Measurements from ENCODE around the gene GALNT17.

The GALNT17 gene

GRCh38 chr7:71363627-71364026 is 231.7 kb downstream of the GALNT17 start:
- H3K36me3 ChIP-seq (ENCODE audit: control insufficient read depth, insufficient read depth, low read length) = no peaks in the 10 kb centered on the region
- H3K9ac ChIP-seq (ENCODE audit: low read length) = no peak overlapping the region
- no peak overlapping the region for H3K4me3 ChIP-seq (ENCODE audit: low read length)
- no peaks in the 10 kb centered on the region for H3K4me1 ChIP-seq (ENCODE audit: control insufficient read depth, insufficient read depth, low read length)
- H3K27ac ChIP-seq (ENCODE audit: low read depth, low read length) = no peak overlapping the region
- no peaks in the 10 kb centered on the region for H3K27me3 ChIP-seq (ENCODE audit: control insufficient read depth, insufficient read depth, low read length)

- no peaks in the 10 kb centered on the region for H3K4me1 ChIP-seq (ENCODE audit: control insufficient read depth, insufficient read depth, low read length)
- H3K27ac ChIP-seq (ENCODE audit: low read depth, low read length) = no peak overlapping the region
- H3K4me3 ChIP-seq (ENCODE audit: low read length) = no peak overlapping the region
- no peak overlapping the region for H3K9ac ChIP-seq (ENCODE audit: low read length)
- no peaks in the 10 kb centered on the region for H3K36me3 ChIP-seq (ENCODE audit: control insufficient read depth, insufficient read depth, low read length)
- no peaks in the 10 kb centered on the region for H3K27me3 ChIP-seq (ENCODE audit: control insufficient read depth, insufficient read depth, low read length)
Measured at GRCh38 chr7:71364551-71364950, 232.6 kb downstream of the GALNT17 start.

- no peaks in the 10 kb centered on the region for H3K36me3 ChIP-seq (ENCODE audit: control insufficient read depth, insufficient read depth, low read length)
Measured at GRCh38 chr7:71372991-71373390, 241.0 kb downstream of the GALNT17 start.

DNA sequence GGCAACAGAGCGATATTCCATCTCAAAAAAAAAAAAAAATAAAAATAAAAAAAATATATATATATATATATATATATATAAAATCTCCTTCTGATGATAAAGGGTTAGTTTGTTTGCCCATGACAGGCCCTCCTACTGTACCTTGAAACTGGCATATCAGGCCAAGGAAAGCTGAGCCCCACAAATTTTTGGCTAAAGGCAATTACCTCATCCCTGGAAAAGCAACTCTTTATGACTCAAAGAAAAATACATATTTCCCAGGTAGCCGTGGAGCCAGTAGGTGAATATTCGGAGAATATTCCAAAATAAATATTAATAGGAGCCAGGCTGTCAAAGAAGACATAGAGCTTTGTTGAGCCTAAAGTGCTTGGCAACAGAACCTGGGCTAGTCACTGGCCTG is 245.1 kb downstream of the GALNT17 start:
- H3K27ac ChIP-seq (ENCODE audit: low read depth, low read length) = no peak overlapping the region
- no peaks in the 10 kb centered on the region for H3K36me3 ChIP-seq (ENCODE audit: control insufficient read depth, insufficient read depth, low read length)
- no peaks in the 10 kb centered on the region for H3K4me1 ChIP-seq (ENCODE audit: control insufficient read depth, insufficient read depth, low read length)
- H3K4me3 ChIP-seq (ENCODE audit: low read length) = no peak overlapping the region
- no peaks in the 10 kb centered on the region for H3K27me3 ChIP-seq (ENCODE audit: control insufficient read depth, insufficient read depth, low read length)
- H3K9ac ChIP-seq (ENCODE audit: low read length) = no peak overlapping the region

More at GRCh38 chr7:71372991-71373390, 241.0 kb downstream of the GALNT17 start:
- Histone ChIP-seq H3K27ac (ENCODE audit: low read depth, low read length) (no peak overlapping the region), H3K4me1 (ENCODE audit: control insufficient read depth, insufficient read depth, low read length) (no peaks in the 10 kb centered on the region), H3K4me3 (ENCODE audit: low read length) (no peak overlapping the region), H3K9ac (ENCODE audit: low read length) (no peak overlapping the region), H3K27me3 (ENCODE audit: control insufficient read depth, insufficient read depth, low read length) (no peaks in the 10 kb centered on the region)

- Histone ChIP-seq H3K4me1 (ENCODE audit: control insufficient read depth, insufficient read depth, low read length) (no peaks in the 10 kb centered on the region), H3K27ac (ENCODE audit: low read depth, low read length) (no peak overlapping the region), H3K36me3 (ENCODE audit: control insufficient read depth, insufficient read depth, low read length) (no peaks in the 10 kb centered on the region), H3K4me3 (ENCODE audit: low read length) (no peak overlapping the region), H3K9ac (ENCODE audit: low read length) (no peak overlapping the region), H3K27me3 (ENCODE audit: control insufficient read depth, insufficient read depth, low read length) (no peaks in the 10 kb centered on the region)
Measured at GRCh38 chr7:71377469-71377868, 245.5 kb downstream of the GALNT17 start.

- Histone ChIP-seq H3K36me3 (ENCODE audit: control insufficient read depth, insufficient read depth, low read length) (no peaks in the 10 kb centered on the region), H3K4me3 (ENCODE audit: low read length) (no peak overlapping the region), H3K9ac (ENCODE audit: low read length) (no peak overlapping the region), H3K27me3 (ENCODE audit: control insufficient read depth, insufficient read depth, low read length) (no peaks in the 10 kb centered on the region), H3K4me1 (ENCODE audit: control insufficient read depth, insufficient read depth, low read length) (no peaks in the 10 kb centered on the region), H3K27ac (ENCODE audit: low read depth, low read length) (no peak overlapping the region)
Measured at GRCh38 chr7:71384094-71384493, 252.2 kb downstream of the GALNT17 start.

- Histone ChIP-seq H3K4me3 (ENCODE audit: low read length) (no peak overlapping the region), H3K36me3 (ENCODE audit: control insufficient read depth, insufficient read depth, low read length) (no peaks in the 10 kb centered on the region), H3K27me3 (ENCODE audit: control insufficient read depth, insufficient read depth, low read length) (no peaks in the 10 kb centered on the region), H3K9ac (ENCODE audit: low read length) (no peak overlapping the region), H3K27ac (ENCODE audit: low read depth, low read length) (no peak overlapping the region), H3K4me1 (ENCODE audit: control insufficient read depth, insufficient read depth, low read length) (no peaks in the 10 kb centered on the region)
Measured at GRCh38 chr7:71385330-71385729, 253.4 kb downstream of the GALNT17 start.

DNA sequence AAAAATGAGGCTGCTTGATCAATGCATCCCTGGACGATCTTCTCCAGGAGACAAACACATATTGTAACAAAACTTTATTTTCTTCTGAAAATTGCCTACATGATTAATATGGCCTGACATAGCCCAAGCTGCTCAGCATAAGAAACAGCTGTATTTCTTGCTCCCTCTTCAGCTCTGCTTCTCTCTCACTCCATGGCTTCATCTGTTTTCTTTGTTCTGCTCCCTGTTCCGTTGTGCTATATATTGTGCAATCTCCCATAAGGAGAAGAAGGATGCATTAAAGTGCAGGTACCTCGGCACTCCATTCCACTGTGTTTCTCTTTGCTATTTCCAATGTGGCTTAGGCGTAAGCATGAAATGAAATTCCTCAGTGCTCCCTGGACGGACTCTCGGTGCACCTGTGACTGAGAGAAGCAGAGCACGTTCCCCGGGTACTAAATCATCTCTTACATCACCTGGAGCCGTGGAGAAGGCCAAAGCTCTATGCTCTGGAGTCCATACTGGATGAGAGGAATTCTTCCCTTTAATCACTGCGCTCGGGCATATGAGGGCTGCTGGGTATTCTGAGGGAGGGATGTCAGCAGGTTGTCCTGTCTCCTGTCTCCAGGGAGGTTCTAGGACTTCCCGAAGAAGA is 254.3 kb downstream of the GALNT17 start:
- H3K27me3 ChIP-seq (ENCODE audit: control insufficient read depth, insufficient read depth, low read length) = no peaks in the 10 kb centered on the region
- no peak overlapping the region for H3K4me3 ChIP-seq (ENCODE audit: low read length)
- no peaks in the 10 kb centered on the region for H3K4me1 ChIP-seq (ENCODE audit: control insufficient read depth, insufficient read depth, low read length)
- H3K27ac ChIP-seq (ENCODE audit: low read depth, low read length) = no peak overlapping the region
- no peak overlapping the region for H3K9ac ChIP-seq (ENCODE audit: low read length)
- H3K36me3 ChIP-seq (ENCODE audit: control insufficient read depth, insufficient read depth, low read length) = no peaks in the 10 kb centered on the region

DNA sequence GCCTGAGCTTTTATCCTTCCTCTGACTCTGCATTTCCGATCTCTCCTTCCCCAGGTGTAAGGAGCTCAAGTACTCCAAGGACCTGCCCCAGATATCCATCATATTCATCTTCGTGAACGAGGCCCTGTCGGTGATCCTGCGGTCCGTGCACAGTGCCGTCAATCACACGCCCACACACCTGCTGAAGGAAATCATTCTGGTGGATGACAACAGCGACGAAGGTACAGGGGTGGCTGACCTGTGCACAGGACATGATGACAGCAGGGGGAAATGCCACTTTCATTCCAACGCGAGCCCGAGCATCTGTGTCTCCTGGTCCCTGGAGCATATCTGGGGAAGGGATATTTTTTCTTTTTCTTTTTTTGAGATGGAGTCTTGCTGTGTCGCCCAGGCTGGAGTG is 256.2 kb downstream of the GALNT17 start:
- no peak overlapping the region for H3K4me3 ChIP-seq (ENCODE audit: low read length)
- no peaks in the 10 kb centered on the region for H3K36me3 ChIP-seq (ENCODE audit: control insufficient read depth, insufficient read depth, low read length)
- no peak overlapping the region for H3K27ac ChIP-seq (ENCODE audit: low read depth, low read length)
- no peaks in the 10 kb centered on the region for H3K27me3 ChIP-seq (ENCODE audit: control insufficient read depth, insufficient read depth, low read length)
- no peak overlapping the region for H3K9ac ChIP-seq (ENCODE audit: low read length)
- H3K4me1 ChIP-seq (ENCODE audit: control insufficient read depth, insufficient read depth, low read length) = no peaks in the 10 kb centered on the region

DNA sequence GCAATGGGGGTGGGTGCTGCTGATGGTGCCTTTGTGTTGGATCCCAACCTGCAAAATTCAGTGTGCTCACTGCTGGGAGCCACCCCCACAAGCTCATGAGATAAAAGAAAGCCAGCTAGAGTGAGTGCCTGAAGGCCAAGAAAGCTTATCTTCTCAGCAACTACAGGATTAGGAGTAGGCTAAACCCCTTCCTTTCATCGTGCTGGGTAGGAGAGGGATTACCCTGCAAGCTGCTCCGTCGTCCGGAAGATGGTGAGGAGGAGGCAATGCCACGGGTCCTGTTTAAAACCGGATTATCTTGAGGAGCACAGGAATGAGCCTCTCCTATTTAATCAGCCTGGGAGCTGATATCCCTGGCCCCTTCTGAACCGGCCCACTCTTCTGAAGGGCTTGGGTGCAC is 258.0 kb downstream of the GALNT17 start:
- Histone ChIP-seq H3K4me3 (ENCODE audit: low read length) (no peak overlapping the region), H3K27me3 (ENCODE audit: control insufficient read depth, insufficient read depth, low read length) (no peaks in the 10 kb centered on the region), H3K4me1 (ENCODE audit: control insufficient read depth, insufficient read depth, low read length) (no peaks in the 10 kb centered on the region), H3K27ac (ENCODE audit: low read depth, low read length) (no peak overlapping the region), H3K36me3 (ENCODE audit: control insufficient read depth, insufficient read depth, low read length) (no peaks in the 10 kb centered on the region), H3K9ac (ENCODE audit: low read length) (no peak overlapping the region)

GRCh38 chr7:71393661-71394060 is 261.7 kb downstream of the GALNT17 start:
- Histone ChIP-seq H3K36me3 (ENCODE audit: control insufficient read depth, insufficient read depth, low read length) (no peaks in the 10 kb centered on the region), H3K4me1 (ENCODE audit: control insufficient read depth, insufficient read depth, low read length) (no peaks in the 10 kb centered on the region)

DNA sequence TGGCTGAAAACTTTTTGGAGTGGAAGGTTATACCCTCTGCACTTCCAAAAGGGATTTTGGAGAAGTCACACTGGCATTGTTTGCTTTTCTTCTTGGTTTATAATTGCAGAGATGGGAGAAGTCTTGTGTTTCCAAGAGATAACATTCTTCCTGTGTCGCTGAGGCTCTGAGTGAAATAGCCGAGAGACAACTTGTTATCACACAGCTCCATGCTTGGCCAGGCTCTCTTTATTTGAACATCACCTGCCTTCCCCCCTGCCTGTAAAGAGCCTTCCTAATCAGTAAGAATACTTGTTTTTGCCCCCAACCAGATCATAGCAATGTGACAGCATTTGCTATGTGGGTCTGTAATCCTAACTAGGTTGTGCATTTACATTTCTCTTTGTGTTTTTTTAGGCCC is 270.7 kb downstream of the GALNT17 start:
- H3K4me1 ChIP-seq (ENCODE audit: control insufficient read depth, insufficient read depth, low read length) = no peaks in the 10 kb centered on the region

More at GRCh38 chr7:71393661-71394060, 261.7 kb downstream of the GALNT17 start:
- Histone ChIP-seq H3K27me3 (ENCODE audit: control insufficient read depth, insufficient read depth, low read length) (no peaks in the 10 kb centered on the region), H3K27ac (ENCODE audit: low read depth, low read length) (no peak overlapping the region), H3K4me3 (ENCODE audit: low read length) (no peak overlapping the region), H3K9ac (ENCODE audit: low read length) (no peak overlapping the region)

DNA sequence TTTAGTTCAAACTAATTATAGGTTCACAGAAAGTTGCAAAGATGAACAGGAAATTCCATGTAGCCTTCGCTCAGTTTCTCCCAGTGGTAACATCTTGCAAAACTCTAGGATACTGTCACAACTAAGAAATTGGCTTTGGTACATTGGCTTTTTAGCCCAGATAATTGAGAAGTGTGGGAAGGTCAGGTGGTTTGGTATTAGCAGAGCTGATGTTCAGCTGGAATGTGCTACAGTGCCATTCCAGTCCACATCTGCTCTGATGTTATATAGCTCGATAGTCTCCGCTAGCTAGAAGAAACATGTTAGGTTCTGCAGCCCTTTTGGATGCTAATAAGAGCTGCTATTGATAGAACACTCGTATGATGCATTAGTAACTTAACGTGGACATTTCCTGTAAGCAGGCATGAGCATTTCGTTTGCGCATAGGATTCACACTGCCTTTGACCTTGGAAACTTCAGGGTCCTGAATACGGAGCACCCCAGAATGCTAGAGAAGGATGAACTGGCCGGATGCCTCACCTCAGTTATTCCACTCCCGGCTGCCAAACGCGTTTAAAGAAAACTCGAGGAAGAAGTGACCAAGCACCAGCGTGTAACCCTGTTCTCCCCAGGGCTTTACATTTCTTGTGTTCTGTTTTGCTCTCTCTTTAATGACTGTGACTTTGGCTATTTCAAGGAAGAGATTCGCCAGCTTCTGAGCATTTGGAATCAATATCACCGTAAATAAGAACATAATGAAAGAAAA is 271.4 kb downstream of the GALNT17 start:
- no peak overlapping the region for H3K4me3 ChIP-seq (ENCODE audit: low read length)
- H3K9ac ChIP-seq (ENCODE audit: low read length) = no peak overlapping the region
- no peaks in the 10 kb centered on the region for H3K4me1 ChIP-seq (ENCODE audit: control insufficient read depth, insufficient read depth, low read length)
- no peak overlapping the region for H3K27ac ChIP-seq (ENCODE audit: low read depth, low read length)
- H3K27me3 ChIP-seq (ENCODE audit: control insufficient read depth, insufficient read depth, low read length) = no peaks in the 10 kb centered on the region
- H3K36me3 ChIP-seq (ENCODE audit: control insufficient read depth, insufficient read depth, low read length) = no peaks in the 10 kb centered on the region

More for the DNA sequence above, 270.7 kb downstream of the GALNT17 start:
- Histone ChIP-seq H3K4me3 (ENCODE audit: low read length) (no peak overlapping the region), H3K36me3 (ENCODE audit: control insufficient read depth, insufficient read depth, low read length) (no peaks in the 10 kb centered on the region), H3K27me3 (ENCODE audit: control insufficient read depth, insufficient read depth, low read length) (no peaks in the 10 kb centered on the region), H3K27ac (ENCODE audit: low read depth, low read length) (no peak overlapping the region), H3K9ac (ENCODE audit: low read length) (no peak overlapping the region)
